ENCODE data around the gene CCSER2. TPM values are rescaled to one million over a fixed set of nuclear protein-coding genes. Genes with fewer than 3 reads are reported as not detected.

The CCSER2 gene
- total RNA-seq, 1 donor from 2014 or later, result 80.2 TPM

GRCh38 chr10:84335516-84335915 lies 7.1 kb downstream of the CCSER2 start:
- H3K27me3 Mint-ChIP-seq (ENCODE audit: unreplicated experiment), result no peaks in the 10 kb centered on the region
- TF ChIP-seq CTCF (IDR thresholded peaks at IDR 0.05; ENCODE audit: unreplicated experiment), result no peak
- DNase-seq (ENCODE audit: low spot score), result no peak
- H3K4me1 Mint-ChIP-seq (ENCODE audit: unreplicated experiment), result peaks cover 27% of the 10 kb centered on the region
- no peaks in the 10 kb centered on the region for H3K9me3 Mint-ChIP-seq (ENCODE audit: unreplicated experiment)
- no peak overlapping the region for H3K4me3 Mint-ChIP-seq (ENCODE audit: unreplicated experiment)
- H3K36me3 Mint-ChIP-seq (ENCODE audit: low read depth, unreplicated experiment), result no peaks in the 10 kb centered on the region
- H3K27ac Mint-ChIP-seq (ENCODE audit: unreplicated experiment), result no peak overlapping the region

GRCh38 chr10:84336406-84337090 lies 8.2 kb downstream of the CCSER2 start:
- peaks cover 19% of the 10 kb centered on the region for H3K4me1 Mint-ChIP-seq (ENCODE audit: unreplicated experiment)
- TF ChIP-seq CTCF (IDR thresholded peaks at IDR 0.05; ENCODE audit: unreplicated experiment), result no peak
- H3K27me3 Mint-ChIP-seq (ENCODE audit: unreplicated experiment), result no peaks in the 10 kb centered on the region
- H3K27ac Mint-ChIP-seq (ENCODE audit: unreplicated experiment), result no peak overlapping the region
- no peak for DNase-seq (ENCODE audit: low spot score)
- H3K9me3 Mint-ChIP-seq (ENCODE audit: unreplicated experiment), result no peaks in the 10 kb centered on the region
- no peaks in the 10 kb centered on the region for H3K36me3 Mint-ChIP-seq (ENCODE audit: low read depth, unreplicated experiment)
- no peak overlapping the region for H3K4me3 Mint-ChIP-seq (ENCODE audit: unreplicated experiment)

- H3K36me3 Mint-ChIP-seq (ENCODE audit: low read depth, unreplicated experiment), result no peaks in the 10 kb centered on the region
- H3K27ac Mint-ChIP-seq (ENCODE audit: unreplicated experiment), result no peak overlapping the region
- no peaks in the 10 kb centered on the region for H3K27me3 Mint-ChIP-seq (ENCODE audit: unreplicated experiment)
- no peak overlapping the region for H3K4me3 Mint-ChIP-seq (ENCODE audit: unreplicated experiment)
- no peaks in the 10 kb centered on the region for H3K9me3 Mint-ChIP-seq (ENCODE audit: unreplicated experiment)
- no peak for DNase-seq (ENCODE audit: low spot score)
- TF ChIP-seq CTCF (IDR thresholded peaks at IDR 0.05; ENCODE audit: unreplicated experiment), result no peak
- peaks cover 24% of the 10 kb centered on the region for H3K4me1 Mint-ChIP-seq (ENCODE audit: unreplicated experiment)
These were observed 8.8 kb downstream of the CCSER2 start for GRCh38 chr10:84337199-84337598.

GRCh38 chr10:84339025-84339424 lies 10.6 kb downstream of the CCSER2 start:
- Mint-ChIP-seq H3K9me3 (ENCODE audit: unreplicated experiment) (no peaks in the 10 kb centered on the region), H3K27me3 (ENCODE audit: unreplicated experiment) (no peaks in the 10 kb centered on the region), H3K36me3 (ENCODE audit: low read depth, unreplicated experiment) (no peaks in the 10 kb centered on the region), H3K4me3 (ENCODE audit: unreplicated experiment) (no peak overlapping the region), H3K27ac (ENCODE audit: unreplicated experiment) (no peak overlapping the region), H3K4me1 (ENCODE audit: unreplicated experiment) (peaks cover 26% of the 10 kb centered on the region)
- no peak for TF ChIP-seq CTCF (IDR thresholded peaks at IDR 0.05; ENCODE audit: unreplicated experiment)
- no peak for DNase-seq (ENCODE audit: low spot score)

GRCh38 chr10:84340187-84340586 lies 11.8 kb downstream of the CCSER2 start:
- Mint-ChIP-seq H3K9me3 (ENCODE audit: unreplicated experiment) (no peaks in the 10 kb centered on the region), H3K27me3 (ENCODE audit: unreplicated experiment) (no peaks in the 10 kb centered on the region), H3K4me3 (ENCODE audit: unreplicated experiment) (no peak overlapping the region), H3K36me3 (ENCODE audit: low read depth, unreplicated experiment) (peaks cover 4% of the 10 kb centered on the region), H3K27ac (ENCODE audit: unreplicated experiment) (no peak overlapping the region), H3K4me1 (ENCODE audit: unreplicated experiment) (peaks cover 19% of the 10 kb centered on the region)
- no peak for TF ChIP-seq CTCF (IDR thresholded peaks at IDR 0.05; ENCODE audit: unreplicated experiment)
- DNase-seq (ENCODE audit: low spot score), result no peak
